22Rv1 (cell line): ENCODE data around the gene NCK2.

Source experiments
- ZFX ChIP-seq: fragments of 450-650 bp; IDR thresholded peaks from 2 replicates; pipeline ENCODE4 v1.6.1; 2017; ENCODE audit warnings: antibody characterized with exemption, borderline replicate concordance
- TF ChIP-seq, protein P1 (sequence below): fragments of 450-650 bp; IDR thresholded peaks from 2 replicates; pipeline ENCODE4 v1.5.1; 2017; ENCODE audit warnings: mild to moderate bottlenecking

DNA sequence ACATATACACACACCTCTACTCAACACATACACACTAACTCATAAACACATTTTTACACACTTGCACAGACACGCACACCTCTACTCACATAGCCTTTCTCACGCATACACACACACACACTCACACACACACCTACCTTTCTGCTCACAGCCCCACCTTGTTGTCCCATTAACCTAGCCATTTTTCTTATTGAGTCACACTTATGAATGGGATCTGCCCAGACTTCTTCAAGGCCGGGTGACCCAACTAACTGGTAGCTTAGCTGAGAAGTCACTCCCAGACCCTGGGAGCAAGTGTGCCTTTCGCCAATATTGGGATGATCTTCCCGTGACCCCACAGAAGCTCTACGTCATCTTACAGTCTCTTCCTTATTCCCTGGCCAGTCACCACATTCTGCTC, 192.2 kb downstream of the NCK2 start:
- TF ChIP-seq, protein P1, sequence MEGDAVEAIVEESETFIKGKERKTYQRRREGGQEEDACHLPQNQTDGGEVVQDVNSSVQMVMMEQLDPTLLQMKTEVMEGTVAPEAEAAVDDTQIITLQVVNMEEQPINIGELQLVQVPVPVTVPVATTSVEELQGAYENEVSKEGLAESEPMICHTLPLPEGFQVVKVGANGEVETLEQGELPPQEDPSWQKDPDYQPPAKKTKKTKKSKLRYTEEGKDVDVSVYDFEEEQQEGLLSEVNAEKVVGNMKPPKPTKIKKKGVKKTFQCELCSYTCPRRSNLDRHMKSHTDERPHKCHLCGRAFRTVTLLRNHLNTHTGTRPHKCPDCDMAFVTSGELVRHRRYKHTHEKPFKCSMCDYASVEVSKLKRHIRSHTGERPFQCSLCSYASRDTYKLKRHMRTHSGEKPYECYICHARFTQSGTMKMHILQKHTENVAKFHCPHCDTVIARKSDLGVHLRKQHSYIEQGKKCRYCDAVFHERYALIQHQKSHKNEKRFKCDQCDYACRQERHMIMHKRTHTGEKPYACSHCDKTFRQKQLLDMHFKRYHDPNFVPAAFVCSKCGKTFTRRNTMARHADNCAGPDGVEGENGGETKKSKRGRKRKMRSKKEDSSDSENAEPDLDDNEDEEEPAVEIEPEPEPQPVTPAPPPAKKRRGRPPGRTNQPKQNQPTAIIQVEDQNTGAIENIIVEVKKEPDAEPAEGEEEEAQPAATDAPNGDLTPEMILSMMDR, result no peak
- TF ChIP-seq ZFX, result no peak
